HG03469 (cell line): ENCODE data around the gene SERPINA12.
A peak's percentile ranks its signal among the peaks of the same experiment; 100 is the strongest.
"Not testable (repeated sequence)": the region's sequence is repeated elsewhere in the genome, so short reads cannot be mapped to it uniquely, and the experiment has no call there.

Experiments used
- ATAC-seq: cut with Tn5 transposase; IDR thresholded peaks from one replicate; pipeline ENCODE4 v1.9.1; 2021; ENCODE audit warnings: mild to moderate bottlenecking, moderate library complexity, moderate number of reproducible peaks; ENCODE audit not compliant: unreplicated experiment

Gene SERPINA12

DNA sequence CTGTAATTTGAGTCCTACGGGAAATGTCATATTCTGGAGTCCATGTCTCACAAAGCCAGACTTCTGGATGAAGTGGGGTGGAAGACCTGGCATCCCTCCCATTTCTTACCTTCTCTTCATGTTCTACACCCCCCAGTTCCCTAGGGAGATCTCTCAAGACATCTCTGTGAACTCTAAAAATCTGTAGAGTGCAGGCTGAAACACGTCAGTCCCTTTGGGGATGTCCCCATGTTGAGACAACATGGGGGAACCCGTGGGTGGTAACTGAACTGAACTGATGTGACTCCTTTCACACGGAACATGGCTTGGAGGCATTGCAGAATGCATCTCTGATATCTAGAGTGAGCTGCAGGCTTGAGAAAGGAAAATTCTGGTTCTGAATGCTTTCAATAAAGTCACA is 15.2 kb downstream of the SERPINA12 start:
- ATAC-seq: peak; percentile 68

GRCh38 chr14:94491511-94491910 is 17.8 kb downstream of the SERPINA12 start:
- no peak for ATAC-seq

GRCh38 chr14:94489336-94489735 is 19.9 kb downstream of the SERPINA12 start:
- ATAC-seq: no peak

- ATAC-seq: no peak
Measured at GRCh38 chr14:94486883-94487282, 22.4 kb downstream of the SERPINA12 start.

DNA sequence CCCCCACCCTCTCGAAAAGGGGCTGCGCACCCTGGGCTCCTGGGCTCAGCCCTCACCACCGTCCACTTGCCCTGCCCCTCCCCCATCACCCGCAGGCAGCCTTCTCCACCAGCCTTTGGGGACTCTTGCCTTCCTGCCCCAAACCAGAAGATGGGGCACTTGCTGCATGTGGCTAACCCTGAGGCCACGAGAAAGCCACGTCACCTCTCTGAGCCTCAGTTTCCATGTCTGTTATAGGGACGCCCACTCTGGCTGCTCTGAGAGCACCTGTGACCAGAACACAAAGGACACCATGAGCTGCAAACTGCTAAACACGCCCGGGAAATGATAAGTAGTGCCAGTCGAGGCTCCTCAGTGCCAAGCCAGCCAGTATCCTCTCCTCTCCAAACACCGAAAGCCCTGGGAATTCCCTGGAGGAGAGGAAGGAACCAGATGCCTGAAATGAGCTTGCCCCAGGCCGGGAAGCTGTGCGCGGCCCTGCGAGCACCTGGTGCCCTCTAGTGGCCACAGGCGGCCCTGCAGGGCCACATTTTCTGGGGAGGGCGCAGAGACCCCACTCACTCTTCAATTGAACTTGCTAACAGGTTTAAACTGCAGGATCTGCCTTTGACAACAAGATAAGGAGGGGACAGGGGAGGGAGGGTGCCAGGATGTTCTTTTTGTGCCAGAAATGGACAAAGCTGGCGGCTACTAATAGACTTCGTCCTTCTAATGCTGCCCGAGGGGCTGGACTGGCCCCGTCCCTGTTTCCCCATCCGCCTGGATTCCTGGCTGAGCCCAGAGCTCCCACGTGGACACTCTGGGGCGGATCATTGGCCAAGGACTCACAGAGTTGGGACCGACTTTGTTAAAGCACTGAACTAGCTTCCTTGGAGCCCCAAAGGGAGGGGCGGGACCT is 23.1 kb downstream of the SERPINA12 start:
- no peak for ATAC-seq

DNA sequence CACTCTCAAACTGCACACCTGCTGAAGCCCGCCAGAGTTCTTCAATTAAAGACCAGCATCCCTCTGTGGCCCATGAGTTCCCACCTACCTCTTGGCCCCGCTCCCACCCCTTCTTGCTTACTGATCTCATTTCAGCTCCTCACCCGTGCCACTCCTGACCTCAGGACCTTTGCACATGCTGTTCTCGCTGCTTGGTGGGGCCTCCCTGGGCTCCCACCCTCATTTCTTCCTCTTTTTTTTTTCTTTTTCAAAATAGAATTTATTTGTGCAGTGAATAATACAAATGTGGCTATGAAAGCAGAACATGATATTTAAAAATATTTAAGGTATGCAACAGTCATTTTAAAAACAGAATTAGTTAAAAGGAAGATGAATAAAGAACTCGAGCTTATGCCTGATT is 24.8 kb downstream of the SERPINA12 start:
- no peak for ATAC-seq

DNA sequence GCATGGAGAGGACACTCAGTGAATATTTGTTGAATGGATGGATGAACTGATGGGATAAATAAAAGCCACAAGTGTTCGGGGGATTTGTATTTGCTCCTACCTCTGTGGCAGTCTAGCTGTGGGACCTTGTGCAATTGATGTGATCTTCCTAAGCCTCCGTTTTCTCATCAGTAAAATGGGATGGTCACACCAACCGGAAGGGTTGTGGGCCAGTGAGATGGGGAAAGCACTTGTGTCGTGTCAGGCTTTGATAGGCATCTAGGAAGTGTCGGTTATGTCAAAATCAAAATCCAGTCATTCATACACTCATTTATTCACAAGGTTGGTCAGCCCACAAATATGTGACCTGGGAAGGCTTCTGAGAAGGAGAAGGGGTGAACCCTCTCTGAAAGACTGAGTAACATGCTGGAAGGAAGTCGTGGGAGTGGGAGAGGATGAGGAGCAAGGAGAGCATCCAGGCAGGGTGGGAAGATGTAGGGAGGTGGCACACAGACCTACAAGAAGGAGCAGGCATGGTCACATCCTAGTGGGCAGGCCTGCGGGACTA is 25.5 kb downstream of the SERPINA12 start:
- no peak for ATAC-seq

- ATAC-seq: peak; percentile 43
Measured at GRCh38 chr14:94483071-94483451, 26.2 kb downstream of the SERPINA12 start.

DNA sequence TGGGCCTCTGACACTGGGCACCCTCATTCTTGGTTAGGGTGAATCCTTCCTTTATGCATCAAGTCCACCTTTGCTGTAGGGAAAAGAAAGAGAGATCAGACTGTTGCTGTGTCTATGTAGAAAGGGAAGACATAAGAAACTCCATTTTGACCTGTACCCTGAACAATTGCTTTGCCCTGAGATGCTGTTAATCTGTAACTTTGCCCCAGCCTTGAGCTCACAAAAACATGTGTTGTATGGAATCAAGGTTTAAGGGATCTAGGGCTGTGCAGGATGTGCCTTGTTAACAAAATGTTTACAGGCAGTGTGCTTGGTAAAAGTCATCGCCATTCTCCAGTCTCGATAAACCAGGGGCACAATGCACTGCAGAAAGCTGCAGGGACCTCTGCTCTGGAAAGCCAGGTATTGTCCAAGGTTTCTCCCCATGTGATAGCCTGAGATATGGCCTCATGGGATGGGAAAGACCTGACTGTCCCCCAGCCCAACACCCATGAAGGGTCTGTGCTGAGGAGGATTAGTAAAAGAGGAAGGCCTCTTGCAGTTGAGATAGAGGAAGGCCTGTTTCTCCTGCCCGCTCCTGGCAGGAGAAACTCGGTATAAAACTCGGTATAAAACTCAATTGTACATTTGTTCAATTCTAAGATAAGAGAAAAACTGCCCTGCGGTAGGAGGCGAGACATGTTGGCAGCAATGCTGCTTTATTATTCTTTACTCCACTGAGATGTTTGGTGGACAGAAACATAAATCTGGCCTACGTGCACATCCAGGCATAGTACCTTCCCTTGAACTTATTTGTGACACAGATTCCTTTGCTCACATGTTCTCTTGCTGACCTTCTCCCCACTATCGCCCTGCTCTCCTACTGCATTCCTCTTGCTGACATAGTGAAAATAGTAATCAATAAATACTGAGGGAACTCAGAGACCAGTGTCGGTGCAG is 26.9 kb downstream of the SERPINA12 start:
- not testable (repeated sequence) for ATAC-seq

- no peak for ATAC-seq
Measured at GRCh38 chr14:94481468-94482131, 27.7 kb downstream of the SERPINA12 start.

DNA sequence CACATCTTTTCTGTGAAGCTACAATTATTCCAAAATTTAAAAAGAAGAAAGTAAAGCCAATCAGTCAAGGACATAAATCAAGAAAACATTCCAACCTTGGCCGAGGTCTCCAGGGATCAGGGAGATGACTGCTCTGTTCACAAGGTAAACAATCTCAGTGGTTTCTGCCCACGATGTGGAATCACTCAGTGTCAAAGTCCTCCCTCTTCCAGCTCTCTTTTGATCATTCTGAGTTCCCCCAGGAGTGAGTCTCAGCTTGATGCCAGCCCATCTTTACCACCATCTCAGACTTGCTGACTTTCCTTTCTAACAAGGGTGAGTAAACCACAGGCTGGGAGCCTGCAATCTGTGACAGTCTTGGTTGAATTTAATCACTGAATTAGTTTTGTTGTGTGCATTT is 28.5 kb downstream of the SERPINA12 start:
- no peak for ATAC-seq

- no peak for ATAC-seq
Measured at GRCh38 chr14:94478420-94478819, 30.8 kb downstream of the SERPINA12 start.

- ATAC-seq: no peak
Measured at GRCh38 chr14:94476023-94476422, 33.2 kb downstream of the SERPINA12 start, which contains the start of gene SERPINA9. Gene SERPINA9 (minus strand): TSS chr14:94476197. CDS start chr14:94469840, 6,357 bp downstream.

- no peak for ATAC-seq
Measured at GRCh38 chr14:94474581-94475031, 34.7 kb downstream of the SERPINA12 start.

DNA sequence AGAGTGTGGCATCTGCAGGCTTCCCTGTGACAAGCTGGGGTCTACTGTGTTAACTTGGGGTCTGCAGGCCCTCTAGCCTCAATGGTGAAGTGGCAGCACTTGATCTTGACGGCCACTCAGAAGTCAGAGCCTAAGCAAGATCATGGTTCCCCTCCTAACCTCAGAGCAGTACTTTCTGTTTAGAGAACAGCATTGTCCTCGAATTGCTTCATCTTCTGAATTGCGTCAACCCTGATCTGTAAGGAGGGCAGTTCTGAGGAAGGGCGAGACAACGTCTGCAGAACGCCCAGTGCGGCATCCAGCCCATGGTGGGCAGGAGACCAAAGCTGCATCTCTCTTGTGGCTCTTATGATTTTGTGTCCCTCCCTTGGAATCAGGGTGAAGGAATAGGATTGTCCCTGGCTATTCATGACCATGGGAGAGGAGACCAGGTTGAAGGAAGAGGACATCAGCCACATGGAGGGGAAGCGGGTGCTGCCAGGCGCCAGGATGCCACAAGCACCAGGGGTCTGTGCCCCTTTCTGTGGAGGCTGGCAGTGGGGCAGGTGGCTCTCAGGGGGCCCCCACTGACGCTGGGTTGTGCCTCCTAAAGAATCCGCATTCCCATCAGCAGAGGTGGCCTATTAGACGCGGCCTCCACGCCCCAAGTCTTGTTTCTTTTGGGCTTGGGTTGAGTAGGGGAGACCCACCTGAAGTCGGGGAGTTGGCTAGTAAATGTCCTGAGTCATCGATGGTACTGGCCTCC is 35.4 kb downstream of the SERPINA12 start:
- ATAC-seq: no peak

DNA sequence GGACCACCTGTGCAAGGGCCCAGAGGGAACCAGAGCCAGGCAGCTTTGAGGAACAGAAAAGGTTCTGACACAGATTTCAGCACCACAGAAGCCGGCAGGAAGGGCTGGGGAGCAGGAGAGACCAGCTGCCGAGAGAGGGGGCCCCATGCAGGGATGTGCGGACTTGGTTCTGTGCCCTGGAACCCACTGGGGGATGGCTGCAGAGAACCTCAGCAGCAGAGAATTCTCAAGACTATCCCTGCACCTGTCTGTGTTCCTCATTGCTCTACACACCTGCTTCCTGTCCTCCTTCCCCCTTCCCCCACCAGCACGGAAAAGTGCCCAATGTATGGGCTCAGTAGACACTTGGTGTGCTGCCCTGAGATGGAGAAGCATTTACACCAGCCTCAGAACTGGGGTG is 36.4 kb downstream of the SERPINA12 start:
- no peak for ATAC-seq

DNA sequence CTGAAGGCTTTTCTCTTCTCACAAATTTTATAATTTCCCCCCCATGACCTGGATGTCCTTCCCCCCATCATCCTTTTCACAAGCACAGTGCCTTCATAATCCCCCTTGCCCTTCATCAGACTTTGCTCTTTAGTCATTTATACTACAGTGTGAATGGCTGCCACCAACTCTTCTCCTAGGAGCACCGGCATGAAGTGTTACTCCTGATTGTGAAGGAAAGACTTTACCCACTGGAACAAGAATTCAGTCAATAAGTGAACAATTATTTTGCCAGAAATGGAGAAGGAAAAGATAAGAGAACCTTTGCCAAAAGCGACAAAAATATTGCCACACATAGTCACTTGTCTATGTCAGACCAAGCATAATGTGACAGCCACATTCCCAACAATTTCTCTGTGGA is 38.2 kb downstream of the SERPINA12 start:
- no peak for ATAC-seq

GRCh38 chr14:94470311-94470710 is 39.0 kb downstream of the SERPINA12 start:
- no peak for ATAC-seq

DNA sequence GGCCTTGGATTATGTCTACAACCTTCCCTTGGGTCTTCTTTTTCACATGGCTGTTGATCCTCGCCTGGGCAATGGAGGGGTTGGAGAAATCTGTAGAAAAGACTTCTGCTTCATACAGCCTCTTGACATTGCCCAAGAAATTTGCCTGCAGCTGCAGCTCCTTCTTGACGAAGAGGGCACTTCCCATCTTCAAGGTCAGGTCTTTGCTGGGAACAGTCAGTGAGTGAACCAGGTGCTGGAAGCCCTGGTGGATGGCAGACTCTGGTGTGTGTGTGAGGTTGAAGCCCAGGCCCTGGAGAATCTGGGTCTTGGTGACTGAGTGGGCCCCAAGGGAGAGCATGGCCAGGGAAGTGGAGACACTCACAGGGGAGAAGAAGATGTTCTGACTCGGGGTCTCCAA is 40.0 kb downstream of the SERPINA12 start:
- no peak for ATAC-seq
